AG10803 (cell line): ENCODE data around the gene WASHC2A.
"Not testable (repeated sequence)": the region's sequence is repeated elsewhere in the genome, so short reads cannot be mapped to it uniquely, and the experiment has no call there.

Experiments
- DNase-seq: peaks from one replicate; pipeline ENCODE4 v3.0.0; 2010; ENCODE audit warnings: low read depth
- H3K4me3 ChIP-seq: 2 replicates; pipeline ENCODE4 v1.5.1; 2011; ENCODE audit warnings: mild to moderate bottlenecking, low read length, control low read depth
- CTCF ChIP-seq: conservative IDR thresholded peaks from 2 replicates; pipeline ENCODE4 v1.5.1; 2011; ENCODE audit warnings: mild to moderate bottlenecking, low read length, control low read depth, inconsistent platforms

The WASHC2A gene

DNA sequence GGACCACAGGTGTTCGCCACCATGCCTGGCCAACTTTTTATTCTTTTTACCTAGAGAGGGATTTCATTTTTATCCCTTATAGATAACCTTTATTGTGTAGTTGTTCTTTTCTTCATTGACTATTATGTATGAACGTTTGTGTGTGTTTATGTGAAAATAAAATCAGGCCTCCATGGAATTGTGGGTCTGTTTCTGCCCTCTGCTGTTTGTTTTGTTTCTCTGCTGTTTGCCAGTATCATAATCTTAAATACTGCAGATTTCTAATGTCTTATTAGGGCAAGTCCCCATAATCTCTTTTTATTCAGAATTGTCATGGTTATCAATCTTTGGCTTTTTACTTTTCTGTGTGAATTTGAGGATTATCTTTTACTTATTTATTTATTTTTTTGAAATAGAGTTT lies 7.8 kb downstream of the WASHC2A start:
- peak; percentile 30; the same call in 1 of the 2 replicates for TF ChIP-seq CTCF
- not testable (repeated sequence) for H3K4me3 ChIP-seq
- DNase-seq = peak; percentile 2

GRCh38 chr10:50091304-50091703 lies 23.6 kb downstream of the WASHC2A start:
- not testable (repeated sequence) for DNase-seq, H3K4me3 ChIP-seq

GRCh38 chr10:50092928-50093327 lies 25.2 kb downstream of the WASHC2A start:
- DNase-seq, H3K4me3 ChIP-seq: not testable (repeated sequence)

GRCh38 chr10:50094630-50095029 lies 26.9 kb downstream of the WASHC2A start:
- not testable (repeated sequence) for DNase-seq, H3K4me3 ChIP-seq

DNA sequence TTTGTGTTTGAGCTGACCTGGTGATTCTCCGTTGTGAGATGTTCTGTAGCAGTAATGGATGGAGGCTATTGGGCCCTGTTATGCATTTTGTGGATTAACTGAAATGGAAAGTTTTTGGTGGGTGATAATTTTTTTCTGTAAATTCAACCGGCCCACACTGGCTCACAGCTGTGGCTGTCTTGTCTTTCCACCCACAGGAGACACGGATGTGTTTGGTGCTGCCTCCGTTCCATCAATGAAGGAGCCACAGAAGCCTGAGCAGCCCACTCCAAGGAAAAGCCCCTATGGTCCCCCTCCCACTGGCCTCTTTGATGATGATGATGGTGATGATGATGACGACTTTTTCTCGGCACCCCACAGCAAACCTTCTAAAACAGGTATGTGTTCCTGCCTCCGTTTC lies 27.6 kb downstream of the WASHC2A start:
- DNase-seq, H3K4me3 ChIP-seq: not testable (repeated sequence)

GRCh38 chr10:50096722-50097121 lies 29.0 kb downstream of the WASHC2A start:
- not testable (repeated sequence) for H3K4me3 ChIP-seq, DNase-seq

DNA sequence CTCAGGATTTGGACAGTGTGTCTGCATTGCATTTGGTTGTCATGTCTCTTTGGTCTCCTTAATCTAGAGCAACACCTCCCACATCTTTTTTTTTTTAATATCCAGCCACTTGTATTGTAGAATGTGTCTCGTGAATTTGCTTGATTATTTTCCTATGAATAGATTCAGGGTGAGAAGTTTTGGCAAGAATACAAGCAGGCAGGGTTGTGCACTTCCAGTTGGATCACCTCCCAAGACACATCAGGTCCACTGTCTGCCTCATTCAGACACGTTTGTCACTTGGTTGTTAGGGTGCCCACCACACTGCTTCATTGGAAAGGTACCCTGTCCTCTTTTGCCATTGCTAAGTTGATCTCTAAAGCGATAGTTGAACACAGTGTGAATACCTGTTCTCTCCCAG lies 30.9 kb downstream of the WASHC2A start:
- not testable (repeated sequence) for H3K4me3 ChIP-seq, DNase-seq

GRCh38 chr10:50101139-50101582 lies 33.4 kb downstream of the WASHC2A start:
- not testable (repeated sequence) for DNase-seq

DNA sequence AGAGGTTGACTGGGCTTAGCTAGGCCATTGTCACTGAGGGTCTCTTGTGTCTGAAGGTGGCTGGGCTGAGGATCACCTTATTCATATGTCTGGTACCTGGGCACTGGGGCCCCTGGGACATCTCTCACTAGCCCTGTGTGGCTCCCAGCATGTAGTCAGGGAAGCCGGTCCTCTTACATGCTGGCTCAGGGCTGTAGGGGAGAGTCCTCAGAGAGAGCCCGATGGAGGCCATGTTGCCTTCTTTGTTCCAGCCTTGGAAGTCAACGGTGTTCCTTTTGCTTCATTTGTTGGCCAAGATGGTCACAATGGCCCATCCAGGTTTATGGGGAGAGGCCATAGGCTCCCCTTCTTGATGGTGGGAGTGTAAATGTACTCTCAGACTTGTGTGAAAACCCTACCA lies 34.0 kb downstream of the WASHC2A start:
- not testable (repeated sequence) for DNase-seq, H3K4me3 ChIP-seq

More at GRCh38 chr10:50101139-50101582, 33.4 kb downstream of the WASHC2A start:
- H3K4me3 ChIP-seq = not testable (repeated sequence)

DNA sequence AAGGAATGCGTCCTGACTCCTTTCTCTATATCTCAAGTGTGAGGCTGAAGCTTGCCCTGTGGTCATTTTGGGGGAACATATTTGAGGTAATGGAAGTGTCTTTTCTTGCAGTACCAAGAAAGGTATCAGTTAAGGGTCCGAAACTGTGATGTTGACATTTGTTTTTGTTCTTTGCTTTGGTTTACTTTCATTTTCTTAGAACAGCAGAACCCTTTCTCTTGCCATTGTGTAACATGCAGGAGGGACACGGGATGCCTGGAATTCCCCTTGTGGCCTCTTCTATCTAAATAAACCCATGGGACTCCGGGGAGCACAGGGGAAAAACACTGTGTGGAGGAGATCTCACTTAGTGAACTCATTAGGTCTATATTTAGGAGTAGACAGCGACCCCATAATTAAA lies 34.5 kb downstream of the WASHC2A start:
- DNase-seq, H3K4me3 ChIP-seq: not testable (repeated sequence)

- DNase-seq, H3K4me3 ChIP-seq: not testable (repeated sequence)
Measured at GRCh38 chr10:50108999-50109698, 41.4 kb downstream of the WASHC2A start.

- H3K4me3 ChIP-seq, DNase-seq: not testable (repeated sequence)
Measured at GRCh38 chr10:50112419-50113112, 44.8 kb downstream of the WASHC2A start.

GRCh38 chr10:50126765-50127164 lies 59.0 kb downstream of the WASHC2A start:
- not testable (repeated sequence) for DNase-seq, H3K4me3 ChIP-seq

- DNase-seq, H3K4me3 ChIP-seq: not testable (repeated sequence)
Measured at GRCh38 chr10:50127770-50128292, 60.1 kb downstream of the WASHC2A start.

DNA sequence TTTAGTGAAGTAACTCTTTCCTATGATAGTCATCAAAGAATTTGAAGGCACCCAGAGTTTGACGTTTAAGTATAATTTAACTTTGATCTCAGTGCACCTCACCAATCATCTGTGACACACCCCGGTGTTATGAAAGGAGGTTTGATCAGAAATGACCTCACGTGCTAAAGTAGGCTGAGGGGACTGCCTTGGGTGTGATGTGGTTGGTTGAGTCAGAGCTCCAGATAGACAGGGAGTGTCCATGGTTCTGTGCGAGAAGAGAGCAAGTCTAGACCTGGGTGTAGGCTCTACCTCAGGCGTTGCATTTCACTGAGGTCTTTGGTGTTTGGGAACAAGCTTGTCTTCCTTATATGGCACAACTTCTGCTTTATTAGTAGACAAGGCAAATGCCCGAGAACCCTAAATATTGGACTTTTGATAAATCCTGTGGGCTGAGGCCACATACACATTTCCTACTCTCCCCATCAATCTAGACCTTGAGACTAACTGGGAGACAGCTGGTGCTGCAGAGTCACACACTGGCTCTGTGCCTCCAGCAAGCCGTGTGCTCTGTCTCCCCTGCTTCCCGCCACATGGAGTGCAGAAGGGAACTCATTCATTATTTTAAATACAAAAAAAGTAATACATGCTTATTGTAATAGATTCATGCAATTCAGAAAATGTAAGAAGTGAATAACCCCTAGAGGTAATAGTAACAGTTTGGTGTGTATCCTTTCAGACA lies 63.7 kb downstream of the WASHC2A start:
- not testable (repeated sequence) for DNase-seq, H3K4me3 ChIP-seq

GRCh38 chr10:50132322-50132721 lies 64.6 kb downstream of the WASHC2A start:
- DNase-seq, H3K4me3 ChIP-seq: not testable (repeated sequence)

DNA sequence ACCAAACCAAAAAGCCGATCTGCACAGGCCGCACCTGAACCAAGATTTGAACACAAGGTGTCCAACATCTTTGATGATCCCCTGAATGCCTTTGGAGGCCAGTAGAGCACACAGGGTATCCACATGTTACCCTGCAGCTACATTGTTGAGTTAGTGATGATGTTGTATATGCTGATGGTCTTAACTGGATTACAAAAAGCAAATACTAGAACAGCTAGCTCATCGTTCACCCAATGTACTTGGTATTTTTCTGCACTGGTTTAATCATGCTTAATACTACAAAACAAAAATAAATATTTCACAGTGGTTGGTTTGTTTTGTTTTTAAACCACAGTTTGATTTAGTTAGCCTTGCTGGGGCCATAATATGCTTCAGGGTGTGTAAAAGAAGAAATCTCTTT lies 65.1 kb downstream of the WASHC2A start:
- not testable (repeated sequence) for DNase-seq, H3K4me3 ChIP-seq

GRCh38 chr10:50143512-50144174 lies 75.9 kb downstream of the WASHC2A start:
- not testable (repeated sequence) for H3K4me3 ChIP-seq, DNase-seq
